HEK293 (cell line): Measurements from ENCODE around the gene TAF1.

ENCODE experiments used
- CTCF ChIA-PET: fragments of 350-600 bp; formaldehyde crosslinking; extraction: SDS; loops from one replicate; lab custom pipeline; 2021; ENCODE audit warnings: antibody characterized with exemption; lab: Yijun Ruan, JAX
- POLR2A ChIA-PET: fragments of 300-600 bp; formaldehyde crosslinking; extraction: SDS; loops from one replicate; lab custom pipeline; 2020; ENCODE audit warnings: antibody characterized with exemption, inconsistent platforms; lab: Yijun Ruan, JAX
- H3K27ac ChIP-seq: fragments of 200-500 bp; sonication (Bioruptor generic); 2 replicates; pipeline ENCODE4 v1.5.1; 2014; ENCODE audit warnings: low read depth, low read length, control low read depth, inconsistent platforms; ENCODE audit errors: extremely low read depth
- H3K36me3 ChIP-seq, 2 experiments: fragments of 200-500 bp in 1 of 2; sonication (Bioruptor generic) in 1 of 2; 1 replicate in 1 of 2; 2 replicates in 1 of 2; pipeline ENCODE4 v1.5.1; 2014 to 2017; ENCODE audit warnings: inconsistent platforms in 2 of 2, low read length in 2 of 2; ENCODE audit not compliant: control insufficient read depth in 2 of 2, insufficient read depth in 1 of 2
- H3K4me1 ChIP-seq: fragments of 200-500 bp; sonication (Bioruptor generic); 2 replicates; pipeline ENCODE4 v1.5.1; 2014; ENCODE audit warnings: mild to moderate bottlenecking, low read length, inconsistent platforms; ENCODE audit not compliant: control insufficient read depth, insufficient read depth
- H3K4me3 ChIP-seq: 2 replicates; pipeline ENCODE4 v1.5.1; 2011; ENCODE audit warnings: low read depth, mild to moderate bottlenecking, control low read depth, low read length, moderate library complexity
- H3K9me3 ChIP-seq: fragments of 200-500 bp; sonication (Bioruptor generic); 2 replicates; pipeline ENCODE4 v1.5.1; 2014; ENCODE audit warnings: low read depth, low read length, inconsistent platforms; ENCODE audit not compliant: control insufficient read depth, insufficient read depth
- GLIS1 ChIP-seq: fragments of 450-650 bp; formaldehyde crosslinking; IDR thresholded peaks from 2 replicates; pipeline ENCODE4 v1.5.1; 2016; ENCODE audit warnings: missing biosample characterization, missing genetic modification characterization
- KLF1 ChIP-seq: fragments of 450-650 bp; formaldehyde crosslinking; IDR thresholded peaks from 2 replicates; pipeline ENCODE4 v1.5.1; 2016; ENCODE audit warnings: missing biosample characterization, missing genetic modification characterization
- MZF1 ChIP-seq: fragments of 450-650 bp; formaldehyde crosslinking; IDR thresholded peaks from 2 replicates; pipeline ENCODE4 v1.5.1; 2017; ENCODE audit warnings: missing biosample characterization, missing genetic modification characterization, borderline replicate concordance
- OVOL3 ChIP-seq: fragments of 450-650 bp; formaldehyde crosslinking; IDR thresholded peaks from 2 replicates; pipeline ENCODE4 v1.5.1; 2016; ENCODE audit warnings: missing biosample characterization, missing genetic modification characterization
- PRDM4 ChIP-seq: fragments of 450-650 bp; formaldehyde crosslinking; IDR thresholded peaks from 2 replicates; pipeline ENCODE4 v1.5.1; 2017; ENCODE audit warnings: missing biosample characterization, missing genetic modification characterization
- SCRT1 ChIP-seq: fragments of 450-650 bp; formaldehyde crosslinking; IDR thresholded peaks from 2 replicates; pipeline ENCODE4 v1.5.1; 2016; ENCODE audit warnings: missing biosample characterization, missing genetic modification characterization, borderline replicate concordance
- SP2 ChIP-seq: fragments of 450-650 bp; formaldehyde crosslinking; IDR thresholded peaks from 2 replicates; pipeline ENCODE4 v1.5.1; 2016; ENCODE audit warnings: missing biosample characterization, missing genetic modification characterization
- ZBTB17 ChIP-seq: fragments of 450-650 bp; formaldehyde crosslinking; IDR thresholded peaks from 2 replicates; pipeline ENCODE4 v1.5.1; 2016; ENCODE audit warnings: missing biosample characterization, missing genetic modification characterization
- ZBTB20 ChIP-seq: fragments of 450-650 bp; formaldehyde crosslinking; IDR thresholded peaks from 2 replicates; pipeline ENCODE4 v1.5.1; 2016; ENCODE audit warnings: missing biosample characterization, missing genetic modification characterization
- ZBTB21 ChIP-seq: fragments of 450-650 bp; formaldehyde crosslinking; IDR thresholded peaks from 2 replicates; pipeline ENCODE4 v1.5.1; 2017; ENCODE audit warnings: missing biosample characterization, missing genetic modification characterization
- ZFP69B ChIP-seq: fragments of 450-650 bp; formaldehyde crosslinking; IDR thresholded peaks from 2 replicates; pipeline ENCODE4 v1.5.1; 2016; ENCODE audit warnings: missing biosample characterization, missing genetic modification characterization
- ZNF138 ChIP-seq: fragments of 450-650 bp; formaldehyde crosslinking; IDR thresholded peaks from 2 replicates; pipeline ENCODE4 v1.5.1; 2016; ENCODE audit warnings: missing biosample characterization, missing genetic modification characterization, borderline replicate concordance
- ZNF148 ChIP-seq: fragments of 450-650 bp; formaldehyde crosslinking; IDR thresholded peaks from 2 replicates; pipeline ENCODE4 v1.5.0; 2017; ENCODE audit warnings: missing biosample characterization, missing genetic modification characterization, borderline replicate concordance
- ZNF23 ChIP-seq: fragments of 450-650 bp; formaldehyde crosslinking; IDR thresholded peaks from 2 replicates; pipeline ENCODE4 v1.5.1; 2016; ENCODE audit warnings: missing biosample characterization, missing genetic modification characterization, borderline replicate concordance
- ZNF248 ChIP-seq: fragments of 450-650 bp; formaldehyde crosslinking; IDR thresholded peaks from 2 replicates; pipeline ENCODE4 v1.5.1; 2017; ENCODE audit warnings: missing biosample characterization, missing genetic modification characterization
- ZNF274 ChIP-seq, 2 experiments: fragments of 200-500 bp in 1 of 2; fragments of 450-650 bp in 1 of 2; sonication (Bioruptor generic) in 1 of 2; formaldehyde crosslinking in 1 of 2; IDR thresholded peaks; 2 replicates each; pipeline versions ENCODE4 v1.5.1 to v1.6.1; 2014 to 2016; ENCODE audit warnings: borderline replicate concordance in 1 of 2, inconsistent platforms in 1 of 2, low read length in 1 of 2, missing biosample characterization in 1 of 2, missing genetic modification characterization in 1 of 2
- ZNF292 ChIP-seq: fragments of 450-650 bp; formaldehyde crosslinking; IDR thresholded peaks from 2 replicates; pipeline ENCODE4 v1.5.1; 2016; ENCODE audit warnings: low read depth, missing biosample characterization, missing genetic modification characterization, borderline replicate concordance
- ZNF341 ChIP-seq: fragments of 450-650 bp; formaldehyde crosslinking; IDR thresholded peaks from 2 replicates; pipeline ENCODE4; 2016; ENCODE audit warnings: low read depth, missing biosample characterization, missing genetic modification characterization
- ZNF473 ChIP-seq: fragments of 450-650 bp; formaldehyde crosslinking; IDR thresholded peaks from 2 replicates; pipeline ENCODE4 v1.5.1; 2017; ENCODE audit warnings: missing biosample characterization, missing genetic modification characterization
- ZNF513 ChIP-seq: fragments of 450-650 bp; IDR thresholded peaks from 2 replicates; pipeline ENCODE4 v1.5.1; 2018; ENCODE audit warnings: missing biosample characterization, missing genetic modification characterization
- ZNF514 ChIP-seq: fragments of 450-650 bp; formaldehyde crosslinking; IDR thresholded peaks from 2 replicates; pipeline ENCODE4 v1.5.1; 2016; ENCODE audit warnings: missing biosample characterization, missing genetic modification characterization
- ZNF558 ChIP-seq: fragments of 450-650 bp; formaldehyde crosslinking; IDR thresholded peaks from 2 replicates; pipeline ENCODE4 v1.5.1; 2016; ENCODE audit warnings: missing biosample characterization, missing genetic modification characterization
- ZNF561 ChIP-seq: fragments of 450-650 bp; IDR thresholded peaks from 2 replicates; pipeline ENCODE4 v1.5.1; 2018; ENCODE audit warnings: missing biosample characterization, missing genetic modification characterization, borderline replicate concordance
- ZNF610 ChIP-seq: fragments of 450-650 bp; formaldehyde crosslinking; IDR thresholded peaks from 2 replicates; pipeline ENCODE4 v1.5.1; 2016; ENCODE audit warnings: missing biosample characterization, missing genetic modification characterization, borderline replicate concordance
- ZNF626 ChIP-seq: fragments of 450-650 bp; sonication (Bioruptor Pico); formaldehyde crosslinking; IDR thresholded peaks from 2 replicates; pipeline ENCODE4 v1.5.1; 2018; ENCODE audit warnings: missing biosample characterization, missing genetic modification characterization, inconsistent platforms
- ZNF670 ChIP-seq: fragments of 450-650 bp; formaldehyde crosslinking; IDR thresholded peaks from 2 replicates; pipeline ENCODE4 v1.5.1; 2016; ENCODE audit warnings: missing biosample characterization, missing genetic modification characterization, low read depth
- ZNF692 ChIP-seq: fragments of 450-650 bp; formaldehyde crosslinking; IDR thresholded peaks from 2 replicates; pipeline ENCODE4 v1.5.1; 2016; ENCODE audit warnings: missing biosample characterization, missing genetic modification characterization
- ZNF701 ChIP-seq: fragments of 450-650 bp; formaldehyde crosslinking; IDR thresholded peaks from 2 replicates; pipeline ENCODE4 v1.5.1; 2016; ENCODE audit warnings: missing biosample characterization, missing genetic modification characterization
- ZNF747 ChIP-seq: fragments of 450-650 bp; formaldehyde crosslinking; IDR thresholded peaks from 2 replicates; pipeline ENCODE4 v1.5.1; 2016; ENCODE audit warnings: missing biosample characterization, missing genetic modification characterization
- ZNF792 ChIP-seq: fragments of 450-650 bp; formaldehyde crosslinking; IDR thresholded peaks from 2 replicates; pipeline ENCODE4 v1.5.1; 2016; ENCODE audit warnings: missing biosample characterization, missing genetic modification characterization
- ZNF843 ChIP-seq: fragments of 450-650 bp; formaldehyde crosslinking; IDR thresholded peaks from 2 replicates; pipeline ENCODE4 v1.5.1; 2016; ENCODE audit warnings: missing biosample characterization, missing genetic modification characterization

The TAF1 gene

GRCh38 chrX:71492231-71493065, 126.3 kb downstream of the TAF1 start (continued):
- no peak for TF ChIP-seq PRDM4
- TF ChIP-seq ZNF670: no peak
- TF ChIP-seq ZNF514 (tag by site-specific recombination): no peak
- no peak for TF ChIP-seq ZNF274 (IDR thresholded peaks at IDR 0.05; ENCODE audit: low read length)
- TF ChIP-seq ZNF274 (tag by site-specific recombination; IDR thresholded peaks at IDR 0.05; ENCODE audit: borderline replicate concordance): no peak
- peak; percentile 31 for TF ChIP-seq KLF1 (tag by site-specific recombination)
- no peak for TF ChIP-seq SP2 (tag by site-specific recombination)
- no peak for TF ChIP-seq ZNF23
- no peak for TF ChIP-seq ZNF292
- no peak for TF ChIP-seq ZNF792 (tag by site-specific recombination)
- no peak for TF ChIP-seq ZNF513 (tag by site-specific recombination)
- TF ChIP-seq ZBTB20 (tag by site-specific recombination): peak; percentile 16; the same call in 1 of the 2 replicates
- TF ChIP-seq MZF1: no peak
- no peak for TF ChIP-seq OVOL3
- no peak for TF ChIP-seq ZNF561 (tag by site-specific recombination)
- peak; percentile 21; the same call in 1 of the 2 replicates for TF ChIP-seq ZNF341
- TF ChIP-seq ZNF558 (tag by site-specific recombination): no peak
- no peak for TF ChIP-seq ZNF473
- TF ChIP-seq ZBTB17 (tag by site-specific recombination): peak; percentile 16
- TF ChIP-seq ZNF626: no peak
- TF ChIP-seq ZNF747 (tag by site-specific recombination): no peak
- TF ChIP-seq ZNF843 (tag by site-specific recombination): no peak
- TF ChIP-seq ZFP69B (tag by site-specific recombination): no peak
- no peak for TF ChIP-seq ZNF138 (tag by site-specific recombination)
- TF ChIP-seq ZNF701 (tag by site-specific recombination): no peak

- POLR2A ChIA-PET: no interaction called here
- H3K9me3 ChIP-seq: no peaks in the 10 kb centered on the region; the same call in none of the 2 replicates
- H3K36me3 ChIP-seq: no peaks in the 10 kb centered on the region
- CTCF ChIA-PET: interaction anchor here (0.8 to 1.0 kb wide), 3 partner anchors 8 to 19 kb away, joined by 3 to 7 read pairs (median 4); no protein-coding TSS in a partner anchor
- no peaks in the 10 kb centered on the region for H3K4me1 ChIP-seq
- H3K4me3 ChIP-seq: no peak overlapping the region
- H3K27ac ChIP-seq: no peak overlapping the region
- TF ChIP-seq ZNF148 (tag by site-specific recombination): no peak
- no peak for TF ChIP-seq ZNF248 (tag by site-specific recombination)
- no peak for TF ChIP-seq ZNF692 (tag by site-specific recombination)
- TF ChIP-seq ZBTB21: no peak
- TF ChIP-seq ZNF670: no peak
- no peak for TF ChIP-seq SCRT1 (tag by site-specific recombination)
- TF ChIP-seq ZNF610 (tag by site-specific recombination): no peak
- no peak for TF ChIP-seq GLIS1 (tag by site-specific recombination)
These were observed 127.0 kb downstream of the TAF1 start for GRCh38 chrX:71493111-71493613.
